ENCODE data around the gene SLC27A5. TPM values are rescaled to one million over a fixed set of nuclear protein-coding genes. Genes with fewer than 3 reads are reported as not detected.

Gene SLC27A5
- total RNA-seq, 1 donor from 2014 or later: 4.7 TPM

- no peaks in the 10 kb centered on the region for H3K36me3 Mint-ChIP-seq (ENCODE audit: low read depth, unreplicated experiment)
- peaks cover 2% of the 10 kb centered on the region for H3K4me1 Mint-ChIP-seq (ENCODE audit: unreplicated experiment)
- peak; percentile 78 for DNase-seq (ENCODE audit: low spot score)
- H3K9me3 Mint-ChIP-seq (ENCODE audit: unreplicated experiment): no peaks in the 10 kb centered on the region
- H3K4me3 Mint-ChIP-seq (ENCODE audit: unreplicated experiment): peak overlapping the region; percentile 65
- H3K27me3 Mint-ChIP-seq (ENCODE audit: unreplicated experiment): peaks cover 8% of the 10 kb centered on the region
- TF ChIP-seq CTCF (IDR thresholded peaks at IDR 0.05; ENCODE audit: unreplicated experiment): no peak
- peak overlapping the region; percentile 93 for H3K27ac Mint-ChIP-seq (ENCODE audit: unreplicated experiment)
These were observed 26.7 kb upstream of the SLC27A5 start for GRCh38 chr19:58538257-58539168.

- Mint-ChIP-seq H3K27me3 (ENCODE audit: unreplicated experiment) (peaks cover 6% of the 10 kb centered on the region), H3K4me3 (ENCODE audit: unreplicated experiment) (no peak overlapping the region), H3K27ac (ENCODE audit: unreplicated experiment) (peak overlapping the region; percentile 57), H3K36me3 (ENCODE audit: low read depth, unreplicated experiment) (no peaks in the 10 kb centered on the region), H3K4me1 (ENCODE audit: unreplicated experiment) (peaks cover 2% of the 10 kb centered on the region), H3K9me3 (ENCODE audit: unreplicated experiment) (no peaks in the 10 kb centered on the region)
- TF ChIP-seq CTCF (IDR thresholded peaks at IDR 0.05; ENCODE audit: unreplicated experiment): no peak
- no peak for DNase-seq (ENCODE audit: low spot score)
These were observed 25.3 kb upstream of the SLC27A5 start for GRCh38 chr19:58536852-58537798.

GRCh38 chr19:58535857-58536256, 24.1 kb upstream of the SLC27A5 start:
- H3K27me3 Mint-ChIP-seq (ENCODE audit: unreplicated experiment): peaks cover 6% of the 10 kb centered on the region

GRCh38 chr19:58531034-58531840, 19.4 kb upstream of the SLC27A5 start:
- no peak for DNase-seq (ENCODE audit: low spot score)
- no peak overlapping the region for H3K4me3 Mint-ChIP-seq (ENCODE audit: unreplicated experiment)
- peaks cover 9% of the 10 kb centered on the region for H3K27me3 Mint-ChIP-seq (ENCODE audit: unreplicated experiment)
- TF ChIP-seq CTCF (IDR thresholded peaks at IDR 0.05; ENCODE audit: unreplicated experiment): no peak
- H3K36me3 Mint-ChIP-seq (ENCODE audit: low read depth, unreplicated experiment): no peaks in the 10 kb centered on the region
- no peaks in the 10 kb centered on the region for H3K4me1 Mint-ChIP-seq (ENCODE audit: unreplicated experiment)
- H3K27ac Mint-ChIP-seq (ENCODE audit: unreplicated experiment): no peak overlapping the region
- no peaks in the 10 kb centered on the region for H3K9me3 Mint-ChIP-seq (ENCODE audit: unreplicated experiment)

More at GRCh38 chr19:58535857-58536256, 24.1 kb upstream of the SLC27A5 start:
- no peak for DNase-seq (ENCODE audit: low spot score)
- H3K4me3 Mint-ChIP-seq (ENCODE audit: unreplicated experiment): no peak overlapping the region
- TF ChIP-seq CTCF (IDR thresholded peaks at IDR 0.05; ENCODE audit: unreplicated experiment): no peak
- H3K4me1 Mint-ChIP-seq (ENCODE audit: unreplicated experiment): peaks cover 2% of the 10 kb centered on the region
- no peaks in the 10 kb centered on the region for H3K36me3 Mint-ChIP-seq (ENCODE audit: low read depth, unreplicated experiment)
- no peaks in the 10 kb centered on the region for H3K9me3 Mint-ChIP-seq (ENCODE audit: unreplicated experiment)
- no peak overlapping the region for H3K27ac Mint-ChIP-seq (ENCODE audit: unreplicated experiment)

All from endothelial cell (in vitro differentiated cells).